H1 (cell line): ENCODE data around the gene CAPNS1. TPM values are rescaled to one million over a fixed set of nuclear protein-coding genes. Genes with fewer than 3 reads are reported as not detected.

ENCODE experiments used
- CTCF ChIA-PET: fragments of 300-600 bp; sonication (Branson Sonifier 250); formaldehyde crosslinking; loops from one replicate; lab custom pipeline; 2021; ENCODE audit not compliant: partially characterized antibody; lab: Charles Lee
- POLR2A ChIA-PET: fragments of 300-600 bp; sonication (Branson Sonifier 250); formaldehyde crosslinking; loops from one replicate; lab custom pipeline; 2021; ENCODE audit warnings: inconsistent platforms; ENCODE audit not compliant: partially characterized antibody; lab: Charles Lee
- DNase-seq, 2 experiments: peaks; one replicate each; pipeline versions ENCODE4 v3.0.0 to v3.0.0-alpha.2; 2010 to 2022; ENCODE audit warnings: low spot score in 2 of 2, low read depth in 1 of 2, mixed read lengths in 1 of 2
- FAIRE-seq: peaks from 2 replicates; lab custom pipeline; 2011; peaks lifted over from hg19 to GRCh38; lab: Jason Lieb, UNC
- H2AFZ ChIP-seq: 2 replicates; pipeline ENCODE4 v1.8.1; 2012; ENCODE audit warnings: low read length, inconsistent platforms
- H2AK5ac ChIP-seq: 2 replicates; pipeline ENCODE4 v1.6.1; 2013; ENCODE audit warnings: low read depth, low read length
- H2BK120ac ChIP-seq: replicated peaks from 2 replicates; pipeline ENCODE3; 2013; ENCODE audit warnings: low read depth, low read length, inconsistent platforms
- H2BK12ac ChIP-seq: 2 replicates; pipeline ENCODE4 v1.6.1; 2013; ENCODE audit warnings: low read depth, low read length
- H2BK15ac ChIP-seq: 2 replicates; pipeline ENCODE4 v1.6.1; 2013; ENCODE audit warnings: low read length
- H2BK20ac ChIP-seq: 2 replicates; pipeline ENCODE4 v1.6.1; 2013; ENCODE audit warnings: low read length
- H2BK5ac ChIP-seq: 2 replicates; pipeline ENCODE4 v1.6.1; 2013; ENCODE audit warnings: low read depth, low read length
- H3K14ac ChIP-seq: 2 replicates; pipeline ENCODE4 v1.6.1; 2013; ENCODE audit warnings: inconsistent platforms; ENCODE audit not compliant: insufficient read length
- H3K18ac ChIP-seq: 2 replicates; pipeline ENCODE4 v1.6.1; 2013; ENCODE audit warnings: low read length; ENCODE audit errors: extremely low read depth
- H3K23ac ChIP-seq: 2 replicates; pipeline ENCODE4 v1.6.1; 2013; ENCODE audit warnings: inconsistent platforms; ENCODE audit not compliant: insufficient read length
- H3K23me2 ChIP-seq: 2 replicates; pipeline ENCODE4 v1.6.1; 2013; ENCODE audit warnings: low read depth, low read length
- H3K27ac ChIP-seq: 2 replicates; pipeline ENCODE4 v1.6.1; 2011; ENCODE audit warnings: low read depth, low read length, inconsistent platforms
- H3K27me3 ChIP-seq, 4 experiments: replicated peaks in 1 of 4; 1 replicate in 1 of 4; 2 replicates in 3 of 4; pipeline versions ENCODE4 v1.6.1 to v1.8.1; 2011 to 2013; ENCODE audit warnings: low read length in 3 of 4, mild to moderate bottlenecking in 3 of 4, inconsistent platforms in 2 of 4, mixed read lengths in 2 of 4, moderate library complexity in 1 of 4; ENCODE audit not compliant: control insufficient read depth in 3 of 4, insufficient read depth in 3 of 4; ENCODE audit errors: extremely low read depth in 1 of 4
- H3K36me3 ChIP-seq, 4 experiments: 2 replicates each; pipeline versions ENCODE4 v1.6.1 to v1.8.1; 2011 to 2013; ENCODE audit warnings: mild to moderate bottlenecking in 4 of 4, low read length in 3 of 4, moderate library complexity in 2 of 4, control low read depth in 1 of 4, inconsistent platforms in 1 of 4; ENCODE audit not compliant: insufficient read depth in 4 of 4, control insufficient read depth in 2 of 4
- H3K4ac ChIP-seq: replicated peaks from 2 replicates; pipeline ENCODE3; 2013; ENCODE audit warnings: low read length, low read depth, mixed read lengths, inconsistent platforms; ENCODE audit not compliant: insufficient read length
- H3K4me1 ChIP-seq, 4 experiments: replicated peaks in 1 of 4; 1 replicate in 1 of 4; 2 replicates in 3 of 4; pipeline versions ENCODE4 v1.6.1 to v1.8.1; 2011 to 2013; ENCODE audit warnings: low read length in 3 of 4, inconsistent platforms in 2 of 4, mixed read lengths in 1 of 4; ENCODE audit not compliant: insufficient read depth in 4 of 4, control insufficient read depth in 3 of 4
- H3K4me2 ChIP-seq, 2 experiments: 2 replicates each; pipeline versions ENCODE4 v1.6.1 to v1.8.1; 2011 to 2013; ENCODE audit warnings: low read depth in 2 of 2, low read length in 2 of 2, control low read depth in 1 of 2, inconsistent platforms in 1 of 2, mild to moderate bottlenecking in 1 of 2; ENCODE audit not compliant: insufficient read depth in 1 of 2
- H3K4me3 ChIP-seq, 4 experiments: fragments of 200-600, 300-600 bp in 1 of 4; sonication (generic), shearing (Covaris generic), sonication (Bioruptor Twin) in 1 of 4; 2 replicates each; pipeline versions ENCODE4 v1.5.1 to v1.8.1; 2011 to 2016; ENCODE audit warnings: low read length in 4 of 4, low read depth in 3 of 4, control low read depth in 2 of 4, inconsistent platforms in 2 of 4, mild to moderate bottlenecking in 2 of 4, mixed read lengths in 1 of 4, moderate library complexity in 1 of 4; ENCODE audit not compliant: insufficient read depth in 2 of 4; ENCODE audit errors: extremely low read depth in 1 of 4
- H3K56ac ChIP-seq: replicated peaks from 2 replicates; pipeline ENCODE3; 2013; ENCODE audit warnings: low read depth, mild to moderate bottlenecking, mixed read lengths, low read length, inconsistent platforms; ENCODE audit not compliant: insufficient read length
- H3K79me1 ChIP-seq: 2 replicates; pipeline ENCODE4 v1.6.1; 2013; ENCODE audit warnings: low read depth, low read length, control low read depth
- H3K79me2 ChIP-seq, 2 experiments: 2 replicates each; pipeline versions ENCODE4 v1.6.1 to v1.8.1; 2012 to 2013; ENCODE audit warnings: low read length in 2 of 2, mild to moderate bottlenecking in 2 of 2, inconsistent platforms in 1 of 2; ENCODE audit not compliant: insufficient read depth in 2 of 2, control insufficient read depth in 1 of 2
- H3K9ac ChIP-seq, 4 experiments: replicated peaks in 1 of 4; 1 replicate in 1 of 4; 2 replicates in 3 of 4; pipeline versions ENCODE4 v1.6.1 to v1.8.1; 2011 to 2013; ENCODE audit warnings: low read depth in 3 of 4, low read length in 3 of 4, control low read depth in 2 of 4, mild to moderate bottlenecking in 2 of 4, moderate library complexity in 2 of 4, inconsistent platforms in 1 of 4; ENCODE audit errors: extremely low read depth in 1 of 4
- H3K9me3 ChIP-seq, 2 experiments: 2 replicates each; pipeline versions ENCODE4 v1.6.1 to v1.8.1; 2012 to 2013; ENCODE audit warnings: mild to moderate bottlenecking in 2 of 2, moderate library complexity in 2 of 2, control low read depth in 1 of 2, inconsistent platforms in 1 of 2, low read depth in 1 of 2, low read length in 1 of 2, mixed read lengths in 1 of 2; ENCODE audit not compliant: insufficient read depth in 2 of 2
- H4K20me1 ChIP-seq, 2 experiments: replicated peaks in 1 of 2; 2 replicates each; pipeline versions ENCODE3 to v1.8.1; 2011 to 2013; ENCODE audit warnings: inconsistent platforms in 2 of 2, low read length in 2 of 2, mild to moderate bottlenecking in 1 of 2; ENCODE audit not compliant: insufficient read depth in 2 of 2, control insufficient read depth in 1 of 2
- H4K5ac ChIP-seq: 2 replicates; pipeline ENCODE4 v1.6.1; 2013; ENCODE audit warnings: low read length, low read depth, mixed read lengths, inconsistent platforms; ENCODE audit not compliant: insufficient read length
- H4K8ac ChIP-seq: 2 replicates; pipeline ENCODE4 v1.8.0; 2013; ENCODE audit warnings: mild to moderate bottlenecking, moderate library complexity, low read length, inconsistent platforms; ENCODE audit not compliant: insufficient read depth; ENCODE audit errors: extremely low read depth
- H4K91ac ChIP-seq: replicated peaks from 2 replicates; pipeline ENCODE3; 2013; ENCODE audit warnings: low read length, mixed read lengths, inconsistent platforms; ENCODE audit not compliant: insufficient read length
- ASH2L ChIP-seq: fragments of 200-600, 300-600 bp; sonication (generic); IDR thresholded peaks from one replicate; pipeline ENCODE4 v1.7.1; 2017; ENCODE audit warnings: low read length
- BRCA1 ChIP-seq: IDR thresholded peaks from 2 replicates; pipeline ENCODE4 v1.6.1; 2012; ENCODE audit warnings: low read depth, low read length, improper control_type of control experiment
- EP300 ChIP-seq, 2 experiments: IDR thresholded peaks; 1 replicate in 1 of 2; 2 replicates in 1 of 2; pipeline ENCODE4 v1.6.1; 2011 to 2012; ENCODE audit warnings: low read depth in 2 of 2, low read length in 2 of 2, mild to moderate bottlenecking in 2 of 2, borderline replicate concordance in 1 of 2, inconsistent platforms in 1 of 2, moderate library complexity in 1 of 2
- FOSL1 ChIP-seq: IDR thresholded peaks from 2 replicates; pipeline ENCODE4 v1.6.1; 2011; ENCODE audit warnings: mild to moderate bottlenecking, low read depth, low read length, moderate library complexity; ENCODE audit not compliant: insufficient read depth
- HDAC2 ChIP-seq, 2 experiments: fragments of 300-600 bp in 1 of 2; sonication (generic) in 1 of 2; IDR thresholded peaks; 2 replicates each; pipeline ENCODE4 v1.6.1; 2011 to 2012; ENCODE audit warnings: low read depth in 2 of 2, low read length in 2 of 2, mild to moderate bottlenecking in 2 of 2, moderate library complexity in 2 of 2, borderline replicate concordance in 1 of 2, inconsistent platforms in 1 of 2
- RFX5 ChIP-seq: IDR thresholded peaks from 2 replicates; pipeline ENCODE4 v1.6.1; 2011; ENCODE audit warnings: low read depth, low read length, improper control_type of control experiment, borderline replicate concordance
- RXRA ChIP-seq: IDR thresholded peaks from 2 replicates; pipeline ENCODE4 v1.6.1; 2011; ENCODE audit warnings: low read depth, mild to moderate bottlenecking, low read length, moderate library complexity; ENCODE audit not compliant: insufficient read depth
- SP1 ChIP-seq: IDR thresholded peaks from 2 replicates; pipeline ENCODE4 v1.6.1; 2011; ENCODE audit warnings: low read depth, low read length
- TCF12 ChIP-seq: IDR thresholded peaks from 2 replicates; pipeline ENCODE4 v1.6.1; 2011; ENCODE audit warnings: low read depth, mild to moderate bottlenecking, low read length
- YY1 ChIP-seq: IDR thresholded peaks from 2 replicates; pipeline ENCODE4 v1.6.1; 2011; ENCODE audit warnings: low read depth, mild to moderate bottlenecking, low read length
- WGBS, 2 experiments: shearing (Covaris generic) in 1 of 2; methylation state at CpG; one replicate each; pipeline versions ENCODE4 v1.1.6 to v1.1.7; 2013 to 2015; ENCODE audit warnings: low lambda C conversion rate in 2 of 2, mixed read lengths in 2 of 2, inconsistent platforms in 1 of 2, low coverage in 1 of 2, missing lambda C conversion rate in 1 of 2; ENCODE audit not compliant: insufficient replicate concordance in 2 of 2, insufficient coverage in 1 of 2, insufficient read length in 1 of 2; ENCODE audit errors: extremely low coverage in 1 of 2, missing lambda C conversion rate in 1 of 2; 5-methylcytosine and 5-hydroxymethylcytosine counted together
- polyA plus RNA-seq, 7 experiments: library from polyadenylated mRNA; depleted of rRNA in 3 of 7; stranded (reverse) in 5 of 7; unstranded in 2 of 7; fragments of >200 nt in 5 of 7; fragments of 200-250 nt in 2 of 7; gene quantifications; 1 replicate in 5 of 7; 2 replicates in 1 of 7; 4 replicates in 1 of 7; pipeline versions ENCODE4 v1.2.1 to v1.2.3, GENCODE V29; 2011 to 2013; ENCODE audit warnings: missing spikeins in 2 of 7, mixed read lengths in 2 of 7
- total RNA-seq: library from RNA; stranded (reverse); fragmentation: NEBNext Ultra II Directional; extraction: Animal tissue kit (Norgen Biotek cat#: 25700); gene quantifications from 2 replicates; pipeline ENCODE4 v1.2.1, GENCODE V29; 2021
- TF ChIP-seq, protein P1 (sequence below): IDR thresholded peaks from 2 replicates; pipeline ENCODE4 v1.6.1; 2012; ENCODE audit warnings: inconsistent platforms

The CAPNS1 gene
- total and polyA plus RNA-seq, 2 of the 8 experiments (the other 6 are each of a cell fraction or from before 2014, with no cell fraction given) = 382 to 438 TPM

DNA sequence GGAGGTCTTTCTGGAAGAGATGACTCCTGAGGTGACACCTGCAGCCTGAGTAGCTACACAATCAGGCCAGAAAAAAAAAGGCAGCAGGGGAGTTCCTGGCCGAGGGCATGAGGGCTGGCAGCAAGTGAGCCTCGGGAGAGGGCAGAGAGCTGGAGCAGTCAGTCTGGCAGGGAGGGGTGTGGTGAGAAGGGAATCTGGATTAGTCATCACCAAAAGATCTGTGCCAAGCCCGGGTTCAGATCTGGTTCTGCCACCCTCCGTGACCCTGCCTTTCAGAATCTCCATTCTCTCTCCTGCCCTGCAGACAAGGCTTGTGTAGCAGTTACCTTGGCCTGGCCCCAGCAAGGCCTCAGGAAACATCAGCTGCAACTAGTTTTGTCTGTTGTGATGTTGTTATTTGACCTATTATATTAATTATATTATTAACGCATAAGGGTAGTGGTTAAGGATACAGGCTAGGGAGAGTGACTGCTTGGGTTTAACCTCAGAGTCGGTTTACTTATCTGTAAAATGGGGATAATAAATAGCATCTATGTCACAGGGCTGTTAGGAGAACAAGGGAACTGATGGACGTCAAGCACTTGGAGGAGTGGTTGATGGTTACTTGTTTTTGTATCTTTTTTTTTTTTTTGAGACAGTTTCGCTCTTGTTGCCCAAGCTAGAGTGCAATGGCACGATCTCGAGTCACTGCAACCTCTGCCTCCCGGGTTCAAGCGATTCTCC is 2.7 kb upstream of the CAPNS1 start:
- Histone ChIP-seq H3K23ac (no peak overlapping the region), H3K27me3 (no peaks in the 10 kb centered on the region), H4K20me1 (peaks cover 0 to 2% of the 10 kb centered on the region in 2 experiments), H2AK5ac (no peak overlapping the region), H3K56ac (no peak overlapping the region), H3K18ac (no peak overlapping the region), H4K5ac (no peak overlapping the region), H3K14ac (no peak overlapping the region), H2BK5ac (no peak overlapping the region)
- 86% methylated on average over 12 of the region's 12 CpGs; no CpG with 5 or more reads in 1 of the 2 experiments for WGBS, 2 experiments
- TF ChIP-seq, protein P1, sequence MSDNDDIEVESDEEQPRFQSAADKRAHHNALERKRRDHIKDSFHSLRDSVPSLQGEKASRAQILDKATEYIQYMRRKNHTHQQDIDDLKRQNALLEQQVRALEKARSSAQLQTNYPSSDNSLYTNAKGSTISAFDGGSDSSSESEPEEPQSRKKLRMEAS = no peak
- no peak for TF ChIP-seq EP300 (IDR thresholded peaks at IDR 0.05; ENCODE audit: borderline replicate concordance in 1 of 2, low read depth in 2 of 2, low read length in 2 of 2)
- TF ChIP-seq BRCA1 = no peak
- TF ChIP-seq SP1 = no peak
- TF ChIP-seq YY1 = no peak
- TF ChIP-seq ASH2L = no peak
- no peak for TF ChIP-seq RFX5
- TF ChIP-seq TCF12 = no peak
- TF ChIP-seq FOSL1 = no peak
- TF ChIP-seq HDAC2 (IDR thresholded peaks at IDR 0.05; ENCODE audit: borderline replicate concordance in 1 of 2, low read depth in 2 of 2, low read length in 2 of 2) = no peak
- TF ChIP-seq RXRA = no peak
- TF ChIP-seq, all 59 proteins: peak for 0
- Histone ChIP-seq H4K8ac (no peak overlapping the region), H3K27ac (no peak overlapping the region), H3K4ac (no peak overlapping the region), H2AFZ (no peak overlapping the region), H3K4me2 (no peak overlapping the region), H2BK12ac (no peak overlapping the region), H2BK20ac (no peak overlapping the region), H3K23me2 (peaks cover 13% of the 10 kb centered on the region; the same call in 1 of the 2 replicates), H2BK15ac (0 out of 2 replicates have a peak overlapping the region, but pooled peaks have one; percentile 46), H4K91ac (no peak overlapping the region), H3K36me3 (peaks cover 0 to under 1% (median 0%) of the 10 kb centered on the region in 4 experiments; a peak in 1 of 8 replicates), H3K9me3 (no peaks in the 10 kb centered on the region), H2BK120ac (no peak overlapping the region), H3K4me3 (no peak overlapping the region), H3K79me1 (peaks cover 3% of the 10 kb centered on the region), H3K4me1 (peaks cover 0 to 6% (median 5%) of the 10 kb centered on the region in 4 experiments; a peak in 3 of 7 replicates), H3K9ac (no peak overlapping the region), H3K79me2 (peaks cover 0 to 12% of the 10 kb centered on the region in 2 experiments; a peak in 1 of 4 replicates)
- POLR2A ChIA-PET = interaction anchor here (0.7 to 2.2 kb wide), 7 partner anchors 9 to 78 kb away, joined by 3 to 12 read pairs (median 4); partner anchors contain the start of genes ZNF146 and ZNF565
- CTCF ChIA-PET = interaction anchor here (0.9 to 2.7 kb wide), 3 partner anchors 9 to 33 kb away, joined by 3 to 18 read pairs (median 5); no protein-coding TSS in a partner anchor
- no peak for DNase-seq
- no peak for FAIRE-seq
